Hepatocyte (in vitro differentiated cells): ENCODE results near the gene MAP3K21. TPM values are rescaled to one million over a fixed set of nuclear protein-coding genes. Genes with fewer than 3 reads are reported as not detected.

Experiments used
- DNase-seq: peaks from one replicate; pipeline ENCODE4 v3.0.0-alpha.2; 2016; ENCODE audit warnings: low spot score
- H2AFZ ChIP-seq: fragments of 200-600 bp; sonication (generic); 2 replicates; pipeline ENCODE4 v1.6.0; 2016; ENCODE audit warnings: antibody characterized with exemption, mild to moderate bottlenecking
- H3K27ac ChIP-seq: fragments of 200-600 bp; sonication (generic); 2 replicates; pipeline ENCODE4 v1.5.1; 2016; ENCODE audit warnings: mild to moderate bottlenecking
- H3K27me3 ChIP-seq: fragments of 200-600 bp; sonication (generic); 2 replicates; pipeline ENCODE4 v1.6.1; 2016
- H3K36me3 ChIP-seq: fragments of 200-600 bp; sonication (generic); replicated peaks from 2 replicates; pipeline ENCODE4 v1.5.1; 2016; ENCODE audit warnings: low read depth; ENCODE audit not compliant: insufficient read depth
- H3K4me1 ChIP-seq: fragments of 200-600 bp; sonication (generic); 2 replicates; pipeline ENCODE4 v1.5.1; 2016; ENCODE audit warnings: mild to moderate bottlenecking, moderate library complexity; ENCODE audit not compliant: insufficient read depth
- H3K4me2 ChIP-seq: fragments of 200-600 bp; sonication (generic); 2 replicates; pipeline ENCODE4 v1.6.0; 2016
- H3K4me3 ChIP-seq: fragments of 200-600 bp; sonication (generic); 2 replicates; pipeline ENCODE4 v1.5.1; 2016; ENCODE audit warnings: mild to moderate bottlenecking
- H3K79me2 ChIP-seq: fragments of 200-600 bp; sonication (generic); 2 replicates; pipeline ENCODE4 v1.6.0; 2017; ENCODE audit warnings: mild to moderate bottlenecking
- H3K9me2 ChIP-seq: fragments of 200-600 bp; sonication (generic); replicated peaks from 2 replicates; pipeline ENCODE4 v1.6.0; 2017; ENCODE audit warnings: mild to moderate bottlenecking; ENCODE audit not compliant: insufficient read depth
- H3K9me3 ChIP-seq: fragments of 200-600 bp; sonication (generic); 2 replicates; pipeline ENCODE4 v1.5.1; 2016; ENCODE audit warnings: low read depth, mild to moderate bottlenecking
- H4K20me1 ChIP-seq: fragments of 200-600 bp; sonication (generic); 2 replicates; pipeline ENCODE4 v1.6.0; 2016; ENCODE audit warnings: mild to moderate bottlenecking; ENCODE audit not compliant: insufficient read depth, poor library complexity, severe bottlenecking
- CTCF ChIP-seq: fragments of 200-600 bp; sonication (generic); IDR thresholded peaks from 2 replicates; pipeline ENCODE4 v1.5.1; 2016; ENCODE audit warnings: antibody characterized with exemption, mild to moderate bottlenecking; ENCODE audit not compliant: poor library complexity
- EZH2 ChIP-seq: fragments of 200-600 bp; sonication (generic); IDR thresholded peaks from 2 replicates; pipeline ENCODE4 v1.6.1; 2016; ENCODE audit warnings: antibody characterized with exemption, mild to moderate bottlenecking, borderline replicate concordance
- EZH2phosphoT487 ChIP-seq: fragments of 200-600 bp; sonication (generic); IDR thresholded peaks from one replicate; pipeline ENCODE4 v1.6.1; 2018; ENCODE audit warnings: antibody characterized with exemption, mild to moderate bottlenecking, low read depth, moderate library complexity; ENCODE audit not compliant: unreplicated experiment, severe bottlenecking
- WGBS: methylation state at CpG from one replicate; pipeline ENCODE4 v1.1.6; 2016; ENCODE audit warnings: low lambda C conversion rate; ENCODE audit errors: missing lambda C conversion rate; 5-methylcytosine and 5-hydroxymethylcytosine counted together
- polyA plus RNA-seq: library from polyadenylated mRNA; unstranded; fragments of >200 nt; fragmentation: Nextera tagmentation; extraction: Ambion mirVana; gene quantifications from 2 replicates; pipeline ENCODE4 v1.2.1, GENCODE V29; 2016
- total RNA-seq: library from RNA; depleted of rRNA; stranded (reverse); fragments of >200 nt; gene quantifications from 2 replicates; pipeline ENCODE4 v1.2.3, GENCODE V29; 2014

The MAP3K21 gene
- 6.9 and 9.5 TPM in 2 replicates for total RNA-seq
- polyA plus RNA-seq: 2.1 and 2.5 TPM in 2 replicates

GRCh38 chr1:233327651-233328141 is at the start of gene MAP3K21:
Gene MAP3K21 (plus strand): TSS chr1:233327724. CDS start chr1:233328029, 305 bp downstream.
- H4K20me1 ChIP-seq: peaks cover 4% of the 10 kb centered on the region
- peaks cover 31% of the 10 kb centered on the region for H3K79me2 ChIP-seq
- peak within 1 kb of the TSS; percentile 89 for H2AFZ ChIP-seq
- TF ChIP-seq CTCF (no peak), EZH2 (no peak), EZH2phosphoT487 (no peak)
- peak within 1 kb of the TSS; percentile 90 for H3K4me3 ChIP-seq
- no peaks in the 10 kb centered on the region for H3K9me2 ChIP-seq
- peak within 1 kb of the TSS; percentile 81 for H3K27ac ChIP-seq
- no peaks in the 10 kb centered on the region for H3K36me3 ChIP-seq
- DNase-seq: no peak
- H3K9me3 ChIP-seq: no peaks in the 10 kb centered on the region
- peak within 1 kb of the TSS; percentile 99 for H3K4me2 ChIP-seq
- WGBS: 1% methylated on average over 12 of the region's 68 CpGs
- peaks cover 7% of the 10 kb centered on the region for H3K27me3 ChIP-seq
- peaks cover 4% of the 10 kb centered on the region for H3K4me1 ChIP-seq

- WGBS: 100% methylated on average over 1 of the region's 1 CpG
- TF ChIP-seq CTCF (no peak), EZH2phosphoT487 (no peak), EZH2 (no peak)
- no peak for DNase-seq
- H3K9me2 ChIP-seq: no peaks in the 10 kb centered on the region
- H3K9me3 ChIP-seq: no peaks in the 10 kb centered on the region
- H4K20me1 ChIP-seq: no peaks in the 10 kb centered on the region
- H3K27me3 ChIP-seq: no peaks in the 10 kb centered on the region
- H3K36me3 ChIP-seq: no peaks in the 10 kb centered on the region
- H3K4me2 ChIP-seq: no peak overlapping the region
- no peaks in the 10 kb centered on the region for H3K79me2 ChIP-seq
- no peak overlapping the region for H2AFZ ChIP-seq
- no peaks in the 10 kb centered on the region for H3K4me1 ChIP-seq
- H3K4me3 ChIP-seq: no peak overlapping the region
- H3K27ac ChIP-seq: no peak overlapping the region
These were observed 48.9 kb upstream of the MAP3K21 start for GRCh38 chr1:233278631-233279030.

GRCh38 chr1:233279971-233280370 is 47.6 kb upstream of the MAP3K21 start:
- Histone ChIP-seq H3K27ac (no peak overlapping the region), H3K27me3 (no peaks in the 10 kb centered on the region), H4K20me1 (no peaks in the 10 kb centered on the region), H3K36me3 (no peaks in the 10 kb centered on the region), H3K9me3 (no peaks in the 10 kb centered on the region), H3K4me2 (no peak overlapping the region), H3K9me2 (no peaks in the 10 kb centered on the region), H3K79me2 (no peaks in the 10 kb centered on the region), H3K4me1 (no peaks in the 10 kb centered on the region), H2AFZ (no peak overlapping the region), H3K4me3 (no peak overlapping the region)
- 98% methylated on average over 2 of the region's 2 CpGs for whole genome bisulfite sequencing
- TF ChIP-seq EZH2: no peak
- no peak for TF ChIP-seq EZH2phosphoT487
- no peak for DNase-seq

- no peak overlapping the region for H3K4me3 ChIP-seq
- no peak overlapping the region for H2AFZ ChIP-seq
- no peak overlapping the region for H3K4me2 ChIP-seq
- 93% methylated on average over 8 of the region's 8 CpGs for WGBS
- no peak overlapping the region for H3K27ac ChIP-seq
- no peaks in the 10 kb centered on the region for H3K79me2 ChIP-seq
- no peak for TF ChIP-seq EZH2phosphoT487
- TF ChIP-seq EZH2: no peak
- TF ChIP-seq CTCF: no peak
- H3K27me3 ChIP-seq: no peaks in the 10 kb centered on the region
- H3K4me1 ChIP-seq: no peaks in the 10 kb centered on the region
- no peak for DNase-seq
- no peaks in the 10 kb centered on the region for H3K9me2 ChIP-seq
- no peaks in the 10 kb centered on the region for H3K36me3 ChIP-seq
- H4K20me1 ChIP-seq: no peaks in the 10 kb centered on the region
- no peaks in the 10 kb centered on the region for H3K9me3 ChIP-seq
These were observed 45.6 kb upstream of the MAP3K21 start for GRCh38 chr1:233281711-233282581.
